ENCODE data around the gene POLR3K.

The POLR3K gene

GRCh38 chr16:53346-54236 lies at the start of gene POLR3K, which contains the start of gene SNRNP25:
POLR3K (minus strand) TSS chr16:53608; CDS start chr16:53586, 22 bp downstream.
SNRNP25 (plus strand) TSS chr16:53828; CDS start chr16:54017, 189 bp downstream.
- DNase-seq (ENCODE audit: low spot score) = peak; percentile 99
- peak within 1 kb of the TSS; percentile 89 for H3K4me3 ChIP-seq
- peak within 1 kb of the TSS; percentile 70 to 85 for H3K27ac ChIP-seq
- TF ChIP-seq CTCF (IDR thresholded peaks at IDR 0.05) = no peak

GRCh38 chr16:102060-102855 lies 48.9 kb upstream of the POLR3K start:
- no peak for TF ChIP-seq CTCF (IDR thresholded peaks at IDR 0.05)
- H3K27ac ChIP-seq = peak overlapping the region; percentile 88 to 90

GRCh38 chr16:101586-101985 lies 48.2 kb upstream of the POLR3K start:
- DNase-seq (ENCODE audit: low spot score) = peak; percentile 78
- Histone ChIP-seq H3K27ac (peak overlapping the region; percentile 88 to 90), H3K4me3 (peak overlapping the region; percentile 37)
- no peak for TF ChIP-seq CTCF (IDR thresholded peaks at IDR 0.05)

More at GRCh38 chr16:102060-102855, 48.9 kb upstream of the POLR3K start:
- peak; percentile 97 for DNase-seq (ENCODE audit: low spot score)
- H3K4me3 ChIP-seq = peak overlapping the region; percentile 37

- peak overlapping the region; percentile 37 for H3K4me3 ChIP-seq
- peak overlapping the region; percentile 88 to 90 for H3K27ac ChIP-seq
- no peak for DNase-seq (ENCODE audit: low spot score)
- no peak for TF ChIP-seq CTCF (IDR thresholded peaks at IDR 0.05)
These were observed 47.6 kb upstream of the POLR3K start for GRCh38 chr16:100989-101388.

- DNase-seq (ENCODE audit: low spot score) = no peak
- no peak overlapping the region for H3K4me3 ChIP-seq
- no peak for TF ChIP-seq CTCF (IDR thresholded peaks at IDR 0.05)
- H3K27ac ChIP-seq = peak overlapping the region in 1 of 2 donors; percentile 49
These were observed 44.4 kb upstream of the POLR3K start for GRCh38 chr16:97822-98221.

- H3K27ac ChIP-seq = no peak overlapping the region
- peak; percentile 96 for TF ChIP-seq CTCF (IDR thresholded peaks at IDR 0.05)
- peak; percentile 94 for DNase-seq (ENCODE audit: low spot score)
- H3K4me3 ChIP-seq = no peak overlapping the region
These were observed 43.5 kb upstream of the POLR3K start for GRCh38 chr16:96935-97381.
